ENCODE data around the gene MAGI2. TPM values are rescaled to one million over a fixed set of nuclear protein-coding genes. Genes with fewer than 3 reads are reported as not detected.

Gene MAGI2
- total and polyA plus RNA-seq, 4 donors = 3.7 to 25.5 (median 11.6) TPM

GRCh38 chr7:78620920-78621319, 832.5 kb downstream of the MAGI2 start:
- no peaks in the 10 kb centered on the region for H3K27me3 ChIP-seq (ENCODE audit: control insufficient read depth in 1 of 2, insufficient read depth in 2 of 2, low read length in 1 of 2)
- H3K36me3 ChIP-seq (ENCODE audit: control insufficient read depth in 1 of 2, insufficient read depth in 2 of 2, low read length in 1 of 2) = no peaks in the 10 kb centered on the region
- no peaks in the 10 kb centered on the region for H3K4me1 ChIP-seq (ENCODE audit: control insufficient read depth in 1 of 2, insufficient read depth in 2 of 2, low read length in 2 of 2)
- H3K9me3 ChIP-seq (ENCODE audit: control insufficient read depth, low read length) = no peaks in the 10 kb centered on the region
- intact Hi-C loops (cut with DNase I) = no loop called here
- 49 to 64% methylated on average over 2 of the region's 2 CpGs for WGBS, 2 donors
- DNase-seq = no peak
- H3K4me3 ChIP-seq (ENCODE audit: low read length in 2 of 2) = no peak overlapping the region
- H3K27ac ChIP-seq (ENCODE audit: low read depth in 1 of 2, low read length in 2 of 2) = no peak overlapping the region
- ATAC-seq (ENCODE audit: low FRiP score) = no peak

GRCh38 chr7:78616539-78616938, 836.9 kb downstream of the MAGI2 start:
- Histone ChIP-seq H3K9me3 (ENCODE audit: control insufficient read depth, low read length) (no peaks in the 10 kb centered on the region), H3K4me3 (ENCODE audit: low read length in 2 of 2) (no peak overlapping the region), H3K27ac (ENCODE audit: low read depth in 1 of 2, low read length in 2 of 2) (no peak overlapping the region), H3K36me3 (ENCODE audit: control insufficient read depth in 1 of 2, insufficient read depth in 2 of 2, low read length in 1 of 2) (no peaks in the 10 kb centered on the region), H3K27me3 (ENCODE audit: control insufficient read depth in 1 of 2, insufficient read depth in 2 of 2, low read length in 1 of 2) (no peaks in the 10 kb centered on the region), H3K4me1 (ENCODE audit: control insufficient read depth in 1 of 2, insufficient read depth in 2 of 2, low read length in 2 of 2) (no peaks in the 10 kb centered on the region)
- DNase-seq = no peak
- intact Hi-C loops (cut with DNase I) = no loop called here
- ATAC-seq (ENCODE audit: low FRiP score) = no peak

GRCh38 chr7:78609281-78609680, 844.2 kb downstream of the MAGI2 start:
- no peak for ATAC-seq (ENCODE audit: low FRiP score)
- no peaks in the 10 kb centered on the region for H3K4me1 ChIP-seq (ENCODE audit: control insufficient read depth in 1 of 2, insufficient read depth in 2 of 2, low read length in 2 of 2)
- no peaks in the 10 kb centered on the region for H3K9me3 ChIP-seq (ENCODE audit: control insufficient read depth, low read length)
- intact Hi-C loops (cut with DNase I) = no loop called here
- 90 to 96% methylated on average over 2 of the region's 2 CpGs for WGBS, 2 donors
- no peaks in the 10 kb centered on the region for H3K27me3 ChIP-seq (ENCODE audit: control insufficient read depth in 1 of 2, insufficient read depth in 2 of 2, low read length in 1 of 2)
- no peak overlapping the region for H3K27ac ChIP-seq (ENCODE audit: low read depth in 1 of 2, low read length in 2 of 2)
- H3K4me3 ChIP-seq (ENCODE audit: low read length in 2 of 2) = no peak overlapping the region
- no peak for DNase-seq
- H3K36me3 ChIP-seq (ENCODE audit: control insufficient read depth in 1 of 2, insufficient read depth in 2 of 2, low read length in 1 of 2) = no peaks in the 10 kb centered on the region

- no peaks in the 10 kb centered on the region for H3K27me3 ChIP-seq (ENCODE audit: control insufficient read depth in 1 of 2, insufficient read depth in 2 of 2, low read length in 1 of 2)
- intact Hi-C loops (cut with DNase I) = no loop called here
- no peak overlapping the region for H3K4me3 ChIP-seq (ENCODE audit: low read length in 2 of 2)
- no peaks in the 10 kb centered on the region for H3K9me3 ChIP-seq (ENCODE audit: control insufficient read depth, low read length)
- 81 to 82% methylated on average over 5 of the region's 5 CpGs for WGBS, 2 donors
- ATAC-seq (ENCODE audit: low FRiP score) = no peak
- H3K36me3 ChIP-seq (ENCODE audit: control insufficient read depth in 1 of 2, insufficient read depth in 2 of 2, low read length in 1 of 2) = no peaks in the 10 kb centered on the region
- H3K27ac ChIP-seq (ENCODE audit: low read depth in 1 of 2, low read length in 2 of 2) = no peak overlapping the region
- no peak for DNase-seq
- H3K4me1 ChIP-seq (ENCODE audit: control insufficient read depth in 1 of 2, insufficient read depth in 2 of 2, low read length in 2 of 2) = no peaks in the 10 kb centered on the region
Observed at GRCh38 chr7:78607099-78607498, 846.4 kb downstream of the MAGI2 start.

GRCh38 chr7:78605119-78605518, 848.3 kb downstream of the MAGI2 start:
- Histone ChIP-seq H3K9me3 (ENCODE audit: control insufficient read depth, low read length) (no peaks in the 10 kb centered on the region), H3K4me3 (ENCODE audit: low read length in 2 of 2) (no peak overlapping the region), H3K27ac (ENCODE audit: low read depth in 1 of 2, low read length in 2 of 2) (no peak overlapping the region), H3K36me3 (ENCODE audit: control insufficient read depth in 1 of 2, insufficient read depth in 2 of 2, low read length in 1 of 2) (no peaks in the 10 kb centered on the region), H3K4me1 (ENCODE audit: control insufficient read depth in 1 of 2, insufficient read depth in 2 of 2, low read length in 2 of 2) (no peaks in the 10 kb centered on the region), H3K27me3 (ENCODE audit: control insufficient read depth in 1 of 2, insufficient read depth in 2 of 2, low read length in 1 of 2) (no peaks in the 10 kb centered on the region)
- intact Hi-C loops (cut with DNase I) = no loop called here
- DNase-seq (no peak), ATAC-seq (ENCODE audit: low FRiP score) (no peak)
- WGBS, 2 donors = 63 to 71% methylated on average over 1 of the region's 1 CpG

- ATAC-seq (ENCODE audit: low FRiP score) = no peak
- intact Hi-C loops (cut with DNase I) = no loop called here
Observed at GRCh38 chr7:78601728-78602127, 851.7 kb downstream of the MAGI2 start.

GRCh38 chr7:78594156-78594555, 859.3 kb downstream of the MAGI2 start:
- H3K4me1 ChIP-seq (ENCODE audit: control insufficient read depth in 1 of 2, insufficient read depth in 2 of 2, low read length in 2 of 2) = no peaks in the 10 kb centered on the region
- no peaks in the 10 kb centered on the region for H3K36me3 ChIP-seq (ENCODE audit: control insufficient read depth in 1 of 2, insufficient read depth in 2 of 2, low read length in 1 of 2)
- DNase-seq = no peak
- intact Hi-C loops (cut with DNase I) = no loop called here
- H3K4me3 ChIP-seq (ENCODE audit: low read length in 2 of 2) = no peak overlapping the region
- H3K27ac ChIP-seq (ENCODE audit: low read depth in 1 of 2, low read length in 2 of 2) = no peak overlapping the region
- ATAC-seq (ENCODE audit: low FRiP score) = no peak
- no peaks in the 10 kb centered on the region for H3K27me3 ChIP-seq (ENCODE audit: control insufficient read depth in 1 of 2, insufficient read depth in 2 of 2, low read length in 1 of 2)
- 30 to 41% methylated on average over 3 of the region's 3 CpGs for WGBS, 2 donors
- no peaks in the 10 kb centered on the region for H3K9me3 ChIP-seq (ENCODE audit: control insufficient read depth, low read length)

More at GRCh38 chr7:78601728-78602127, 851.7 kb downstream of the MAGI2 start:
- H3K4me3 ChIP-seq (ENCODE audit: low read length in 2 of 2) = no peak overlapping the region
- H3K27me3 ChIP-seq (ENCODE audit: control insufficient read depth in 1 of 2, insufficient read depth in 2 of 2, low read length in 1 of 2) = no peaks in the 10 kb centered on the region
- WGBS, 2 donors = 60 to 63% methylated on average over 2 of the region's 2 CpGs
- H3K27ac ChIP-seq (ENCODE audit: low read depth in 1 of 2, low read length in 2 of 2) = no peak overlapping the region
- DNase-seq = no peak
- H3K9me3 ChIP-seq (ENCODE audit: control insufficient read depth, low read length) = no peaks in the 10 kb centered on the region
- H3K36me3 ChIP-seq (ENCODE audit: control insufficient read depth in 1 of 2, insufficient read depth in 2 of 2, low read length in 1 of 2) = no peaks in the 10 kb centered on the region
- H3K4me1 ChIP-seq (ENCODE audit: control insufficient read depth in 1 of 2, insufficient read depth in 2 of 2, low read length in 2 of 2) = no peaks in the 10 kb centered on the region

- intact Hi-C loops (cut with DNase I) = no loop called here
- DNase-seq (no peak), ATAC-seq (ENCODE audit: low FRiP score) (no peak)
- Histone ChIP-seq H3K4me1 (ENCODE audit: control insufficient read depth in 1 of 2, insufficient read depth in 2 of 2, low read length in 2 of 2) (no peaks in the 10 kb centered on the region), H3K36me3 (ENCODE audit: control insufficient read depth in 1 of 2, insufficient read depth in 2 of 2, low read length in 1 of 2) (no peaks in the 10 kb centered on the region), H3K27ac (ENCODE audit: low read depth in 1 of 2, low read length in 2 of 2) (no peak overlapping the region), H3K4me3 (ENCODE audit: low read length in 2 of 2) (no peak overlapping the region), H3K27me3 (ENCODE audit: control insufficient read depth in 1 of 2, insufficient read depth in 2 of 2, low read length in 1 of 2) (no peaks in the 10 kb centered on the region), H3K9me3 (ENCODE audit: control insufficient read depth, low read length) (no peaks in the 10 kb centered on the region)
- 45 to 47% methylated on average over 1 of the region's 1 CpG for WGBS, 2 donors
Observed at GRCh38 chr7:78588393-78588792, 865.1 kb downstream of the MAGI2 start.

- H3K36me3 ChIP-seq (ENCODE audit: control insufficient read depth in 1 of 2, insufficient read depth in 2 of 2, low read length in 1 of 2) = no peaks in the 10 kb centered on the region
- no peaks in the 10 kb centered on the region for H3K9me3 ChIP-seq (ENCODE audit: control insufficient read depth, low read length)
- no peaks in the 10 kb centered on the region for H3K27me3 ChIP-seq (ENCODE audit: control insufficient read depth in 1 of 2, insufficient read depth in 2 of 2, low read length in 1 of 2)
- 83 to 87% methylated on average over 5 of the region's 5 CpGs for WGBS, 2 donors
- no peak overlapping the region for H3K27ac ChIP-seq (ENCODE audit: low read depth in 1 of 2, low read length in 2 of 2)
- H3K4me3 ChIP-seq (ENCODE audit: low read length in 2 of 2) = no peak overlapping the region
- no peaks in the 10 kb centered on the region for H3K4me1 ChIP-seq (ENCODE audit: control insufficient read depth in 1 of 2, insufficient read depth in 2 of 2, low read length in 2 of 2)
- intact Hi-C loops (cut with DNase I) = no loop called here
- ATAC-seq (ENCODE audit: low FRiP score) = no peak
- no peak for DNase-seq
Observed at GRCh38 chr7:78587443-78588044, 865.9 kb downstream of the MAGI2 start.
